ENCODE results near the gene UBE2I. TPM values are rescaled to one million over a fixed set of nuclear protein-coding genes. Genes with fewer than 3 reads are reported as not detected.
A peak's percentile ranks its signal among the peaks of the same experiment; 100 is the strongest.

The UBE2I gene
- total RNA-seq, 1 donor = 49.2 TPM

- Histone ChIP-seq H3K27me3 (ENCODE audit: insufficient read depth, low read length) (peaks cover 5% of the 10 kb centered on the region), H3K79me2 (ENCODE audit: insufficient read depth, low read length) (peaks cover 18% of the 10 kb centered on the region), H4K20me1 (ENCODE audit: insufficient read depth, low read length) (peaks cover 7% of the 10 kb centered on the region), H3K36me3 (ENCODE audit: insufficient read depth, low read length) (peaks cover 20% of the 10 kb centered on the region), H3K4me3 (ENCODE audit: insufficient read depth, low read length) (no peak overlapping the region), H3K9me3 (ENCODE audit: low read depth, low read length) (no peaks in the 10 kb centered on the region), H2AFZ (ENCODE audit: low read length) (no peak overlapping the region), H3K27ac (ENCODE audit: low read depth, low read length) (no peak overlapping the region), H3K4me1 (ENCODE audit: insufficient read depth, low read length) (peaks cover 9% of the 10 kb centered on the region), H3K4me2 (ENCODE audit: insufficient read depth, low read length) (no peak overlapping the region)
- TF ChIP-seq CTCF (IDR thresholded peaks at IDR 0.05; ENCODE audit: extremely low read depth, low read depth, low read length) = peak; percentile 26
- no peak for DNase-seq (ENCODE audit: insufficient read length, low spot score, missing footprints)
Measured at GRCh38 chr16:1346422-1347285, 37.2 kb downstream of the UBE2I start.

GRCh38 chr16:1347286-1347855 lies 37.9 kb downstream of the UBE2I start:
- peaks cover 11% of the 10 kb centered on the region for H3K4me1 ChIP-seq (ENCODE audit: insufficient read depth, low read length)
- H3K79me2 ChIP-seq (ENCODE audit: insufficient read depth, low read length) = peaks cover 25% of the 10 kb centered on the region
- H3K4me3 ChIP-seq (ENCODE audit: insufficient read depth, low read length) = no peak overlapping the region
- peaks cover 7% of the 10 kb centered on the region for H4K20me1 ChIP-seq (ENCODE audit: insufficient read depth, low read length)
- no peak overlapping the region for H3K4me2 ChIP-seq (ENCODE audit: insufficient read depth, low read length)
- peaks cover 3% of the 10 kb centered on the region for H3K27me3 ChIP-seq (ENCODE audit: insufficient read depth, low read length)
- no peak for TF ChIP-seq CTCF (IDR thresholded peaks at IDR 0.05; ENCODE audit: extremely low read depth, low read depth, low read length)
- H3K36me3 ChIP-seq (ENCODE audit: insufficient read depth, low read length) = peaks cover 20% of the 10 kb centered on the region
- H2AFZ ChIP-seq (ENCODE audit: low read length) = no peak overlapping the region
- H3K9me3 ChIP-seq (ENCODE audit: low read depth, low read length) = no peaks in the 10 kb centered on the region
- no peak overlapping the region for H3K27ac ChIP-seq (ENCODE audit: low read depth, low read length)
- no peak for DNase-seq (ENCODE audit: insufficient read length, low spot score, missing footprints)

GRCh38 chr16:1347962-1348361 lies 38.5 kb downstream of the UBE2I start:
- peaks cover 31% of the 10 kb centered on the region for H3K79me2 ChIP-seq (ENCODE audit: insufficient read depth, low read length)
- H3K9me3 ChIP-seq (ENCODE audit: low read depth, low read length) = no peaks in the 10 kb centered on the region
- peaks cover 7% of the 10 kb centered on the region for H4K20me1 ChIP-seq (ENCODE audit: insufficient read depth, low read length)
- H3K36me3 ChIP-seq (ENCODE audit: insufficient read depth, low read length) = peaks cover 20% of the 10 kb centered on the region
- no peaks in the 10 kb centered on the region for H3K27me3 ChIP-seq (ENCODE audit: insufficient read depth, low read length)
- no peak overlapping the region for H3K27ac ChIP-seq (ENCODE audit: low read depth, low read length)
- no peak overlapping the region for H3K4me2 ChIP-seq (ENCODE audit: insufficient read depth, low read length)
- DNase-seq (ENCODE audit: insufficient read length, low spot score, missing footprints) = no peak
- H2AFZ ChIP-seq (ENCODE audit: low read length) = no peak overlapping the region
- H3K4me3 ChIP-seq (ENCODE audit: insufficient read depth, low read length) = no peak overlapping the region
- H3K4me1 ChIP-seq (ENCODE audit: insufficient read depth, low read length) = peaks cover 15% of the 10 kb centered on the region
- TF ChIP-seq CTCF (IDR thresholded peaks at IDR 0.05; ENCODE audit: extremely low read depth, low read depth, low read length) = no peak

GRCh38 chr16:1348441-1348840 lies 39.0 kb downstream of the UBE2I start:
- Histone ChIP-seq H3K4me2 (ENCODE audit: insufficient read depth, low read length) (no peak overlapping the region), H3K36me3 (ENCODE audit: insufficient read depth, low read length) (peaks cover 20% of the 10 kb centered on the region), H4K20me1 (ENCODE audit: insufficient read depth, low read length) (peaks cover 11% of the 10 kb centered on the region), H2AFZ (ENCODE audit: low read length) (no peak overlapping the region), H3K79me2 (ENCODE audit: insufficient read depth, low read length) (peaks cover 36% of the 10 kb centered on the region), H3K9me3 (ENCODE audit: low read depth, low read length) (no peaks in the 10 kb centered on the region), H3K4me3 (ENCODE audit: insufficient read depth, low read length) (no peak overlapping the region), H3K27me3 (ENCODE audit: insufficient read depth, low read length) (no peaks in the 10 kb centered on the region), H3K27ac (ENCODE audit: low read depth, low read length) (no peak overlapping the region), H3K4me1 (ENCODE audit: insufficient read depth, low read length) (peaks cover 15% of the 10 kb centered on the region)
- DNase-seq (ENCODE audit: insufficient read length, low spot score, missing footprints) = no peak
- no peak for TF ChIP-seq CTCF (IDR thresholded peaks at IDR 0.05; ENCODE audit: extremely low read depth, low read depth, low read length)
